PFSK-1 (cell line): ENCODE results near the gene TCF12.

ENCODE experiments used
- FOXP2 ChIP-seq: optimal IDR thresholded peaks from 2 replicates; pipeline ENCODE3; 2011; ENCODE audit warnings: borderline replicate concordance, control low read depth, inconsistent platforms; ENCODE audit not compliant: insufficient read depth; ENCODE audit errors: extremely low read length, extremely low read depth
- POLR2AphosphoS5 ChIP-seq: IDR thresholded peaks from 2 replicates; pipeline ENCODE4 v1.6.1; 2012; ENCODE audit warnings: low read depth, mild to moderate bottlenecking, control low read depth, low read length, moderate library complexity
- TAF1 ChIP-seq: IDR thresholded peaks from 2 replicates; pipeline ENCODE4 v1.6.1; 2012; ENCODE audit warnings: low read length, control low read depth, borderline replicate concordance; ENCODE audit not compliant: insufficient read depth
- TF ChIP-seq, protein P1 (sequence below), 2 experiments: IDR thresholded peaks; 2 replicates each; pipeline versions ENCODE4 v1.6.1 to v1.8.0; 2011 to 2012; ENCODE audit warnings: low read depth in 2 of 2, low read length in 2 of 2, control low read depth in 1 of 2, inconsistent platforms in 1 of 2, mild to moderate bottlenecking in 1 of 2, moderate library complexity in 1 of 2; ENCODE audit not compliant: insufficient read depth in 1 of 2

DNA sequence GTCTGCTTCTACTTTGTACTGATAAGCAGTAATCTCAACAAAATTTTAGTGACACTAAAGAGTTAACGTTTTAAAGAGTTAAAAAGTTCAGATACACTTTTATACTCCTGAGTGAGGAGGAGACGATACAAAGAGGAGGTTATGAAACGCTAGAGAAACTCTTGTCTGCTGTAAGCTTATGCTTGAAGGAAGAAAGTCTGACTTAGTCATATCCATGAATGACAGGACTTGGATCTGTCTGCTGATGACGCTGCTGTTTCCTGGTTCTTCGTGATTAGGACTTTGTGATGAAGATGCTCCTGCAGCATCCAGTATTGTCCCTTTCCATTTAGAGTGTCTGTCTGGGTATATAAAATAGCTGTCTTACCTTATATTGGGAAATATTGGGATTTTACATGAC is 15.8 kb downstream of the TCF12 start:
- TF ChIP-seq POLR2AphosphoS5 = no peak
- TF ChIP-seq, protein P1, sequence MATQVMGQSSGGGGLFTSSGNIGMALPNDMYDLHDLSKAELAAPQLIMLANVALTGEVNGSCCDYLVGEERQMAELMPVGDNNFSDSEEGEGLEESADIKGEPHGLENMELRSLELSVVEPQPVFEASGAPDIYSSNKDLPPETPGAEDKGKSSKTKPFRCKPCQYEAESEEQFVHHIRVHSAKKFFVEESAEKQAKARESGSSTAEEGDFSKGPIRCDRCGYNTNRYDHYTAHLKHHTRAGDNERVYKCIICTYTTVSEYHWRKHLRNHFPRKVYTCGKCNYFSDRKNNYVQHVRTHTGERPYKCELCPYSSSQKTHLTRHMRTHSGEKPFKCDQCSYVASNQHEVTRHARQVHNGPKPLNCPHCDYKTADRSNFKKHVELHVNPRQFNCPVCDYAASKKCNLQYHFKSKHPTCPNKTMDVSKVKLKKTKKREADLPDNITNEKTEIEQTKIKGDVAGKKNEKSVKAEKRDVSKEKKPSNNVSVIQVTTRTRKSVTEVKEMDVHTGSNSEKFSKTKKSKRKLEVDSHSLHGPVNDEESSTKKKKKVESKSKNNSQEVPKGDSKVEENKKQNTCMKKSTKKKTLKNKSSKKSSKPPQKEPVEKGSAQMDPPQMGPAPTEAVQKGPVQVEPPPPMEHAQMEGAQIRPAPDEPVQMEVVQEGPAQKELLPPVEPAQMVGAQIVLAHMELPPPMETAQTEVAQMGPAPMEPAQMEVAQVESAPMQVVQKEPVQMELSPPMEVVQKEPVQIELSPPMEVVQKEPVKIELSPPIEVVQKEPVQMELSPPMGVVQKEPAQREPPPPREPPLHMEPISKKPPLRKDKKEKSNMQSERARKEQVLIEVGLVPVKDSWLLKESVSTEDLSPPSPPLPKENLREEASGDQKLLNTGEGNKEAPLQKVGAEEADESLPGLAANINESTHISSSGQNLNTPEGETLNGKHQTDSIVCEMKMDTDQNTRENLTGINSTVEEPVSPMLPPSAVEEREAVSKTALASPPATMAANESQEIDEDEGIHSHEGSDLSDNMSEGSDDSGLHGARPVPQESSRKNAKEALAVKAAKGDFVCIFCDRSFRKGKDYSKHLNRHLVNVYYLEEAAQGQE (IDR thresholded peaks at IDR 0.05; ENCODE audit: insufficient read depth in 1 of 2, low read depth in 2 of 2, low read length in 2 of 2) = no peak
- TF ChIP-seq FOXP2 = no peak
- no peak for TF ChIP-seq TAF1
